Measurements from ENCODE around the gene TBX3. TPM values are rescaled to one million over a fixed set of nuclear protein-coding genes. Genes with fewer than 3 reads are reported as not detected.

The TBX3 gene
- total RNA-seq, 3 donors from 2014 or later = 0.18 to 0.30 (median 0.24) TPM

DNA sequence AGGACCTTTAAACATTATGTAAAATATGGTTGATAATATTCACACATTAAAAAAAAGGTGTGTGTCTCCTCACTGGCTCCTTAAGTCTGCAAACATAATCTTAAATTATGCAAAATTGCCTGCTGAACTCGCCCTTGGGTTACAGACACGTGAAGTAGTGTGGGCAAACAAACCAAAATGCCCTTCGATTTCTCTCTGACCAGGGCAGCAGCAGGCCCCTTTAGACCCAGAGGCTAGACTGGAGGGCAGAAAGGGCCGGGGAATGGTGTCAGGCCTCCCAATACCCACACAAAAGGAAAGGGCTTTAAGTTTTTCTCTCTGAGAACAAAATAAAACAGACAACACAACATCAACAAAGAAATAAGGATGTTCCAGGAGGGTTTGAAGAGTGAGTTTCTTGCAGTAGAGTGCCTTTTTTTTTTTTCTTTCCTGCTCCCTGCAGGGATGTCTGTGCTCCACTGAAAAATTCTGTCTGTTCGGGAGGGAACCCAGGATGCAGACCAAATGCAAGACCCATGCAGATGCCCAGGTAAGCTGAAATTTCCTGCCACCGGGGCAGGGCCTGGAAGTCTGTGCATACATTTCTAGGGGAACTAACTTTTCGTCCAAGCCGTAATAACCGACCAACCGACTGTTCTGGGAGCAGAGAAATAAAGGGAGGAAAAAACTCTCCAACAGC is 1.7 kb downstream of the TBX3 start:
- Mint-ChIP-seq H3K4me3 (peak overlapping the region; percentile 35), H3K4me1 (ENCODE audit: low read depth) (peaks cover 37% of the 10 kb centered on the region), H3K9me3 (no peaks in the 10 kb centered on the region), H3K36me3 (ENCODE audit: insufficient read depth) (no peaks in the 10 kb centered on the region), H3K27me3 (ENCODE audit: low read depth) (peaks cover 94% of the 10 kb centered on the region)
- ATAC-seq (no peak), DNase-seq (no peak)

DNA sequence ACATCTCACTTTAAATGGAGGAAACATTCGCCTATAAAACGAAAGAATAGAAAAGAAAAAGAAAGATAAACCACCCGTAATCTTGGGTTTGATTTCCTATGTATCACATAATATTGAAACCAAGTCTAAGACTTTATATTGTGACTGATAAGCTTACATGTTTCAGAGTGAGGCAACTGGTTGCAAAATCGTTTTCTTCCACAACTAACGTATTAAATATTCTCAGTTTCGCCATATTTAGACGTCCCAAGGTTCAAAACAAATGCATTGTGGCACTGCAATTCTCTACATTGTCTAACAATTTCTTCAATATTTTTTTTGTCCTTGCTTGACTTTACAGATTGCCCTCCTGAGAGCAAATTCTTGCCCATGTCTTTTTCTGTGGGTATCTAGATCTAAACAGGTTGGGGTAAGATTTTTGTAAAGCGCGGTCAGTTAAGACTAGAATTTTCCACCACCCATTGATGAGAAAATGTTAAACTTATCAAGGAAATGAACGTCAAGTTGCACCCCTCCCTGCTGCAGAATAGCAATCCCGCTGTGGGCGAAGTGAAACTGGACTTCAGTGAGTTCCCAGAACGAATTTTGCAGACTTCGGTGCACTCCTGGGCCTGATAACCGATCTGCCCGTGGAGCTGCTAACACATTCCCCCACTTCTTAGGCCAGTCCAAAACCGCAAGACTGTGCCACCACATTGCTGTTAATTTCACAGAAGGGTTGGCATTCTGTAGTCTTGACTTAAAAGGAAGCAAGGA is 2.7 kb downstream of the TBX3 start:
- Mint-ChIP-seq H3K9me3 (no peaks in the 10 kb centered on the region), H3K27me3 (ENCODE audit: low read depth) (peaks cover 91% of the 10 kb centered on the region), H3K4me3 (no peak overlapping the region), H3K4me1 (ENCODE audit: low read depth) (peaks cover 30% of the 10 kb centered on the region), H3K36me3 (ENCODE audit: insufficient read depth) (no peaks in the 10 kb centered on the region)
- ATAC-seq = no peak
- no peak for DNase-seq

DNA sequence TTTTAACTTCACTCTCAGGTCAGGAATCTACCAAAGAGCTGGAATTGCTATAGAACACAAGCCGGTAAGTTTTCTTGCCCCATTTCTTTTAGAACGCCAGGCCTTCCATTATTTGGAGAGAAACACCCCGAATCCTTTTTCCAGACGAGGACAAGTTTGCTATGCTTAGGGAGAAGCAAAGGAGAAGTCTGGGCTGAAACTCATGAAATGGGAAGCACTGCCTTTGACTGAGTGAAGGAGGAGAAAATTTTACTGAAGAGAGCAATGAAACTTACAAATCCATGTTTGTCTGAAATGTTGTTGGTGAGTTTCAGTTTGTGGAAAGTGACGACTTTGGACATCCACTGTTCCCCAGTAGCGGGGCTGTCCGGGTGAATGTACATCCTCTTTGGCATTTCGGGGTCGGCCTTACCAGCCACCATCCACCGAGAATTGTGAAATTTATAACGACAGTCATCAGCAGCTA is 3.3 kb downstream of the TBX3 start:
- Mint-ChIP-seq H3K4me1 (ENCODE audit: low read depth) (peaks cover 30% of the 10 kb centered on the region), H3K36me3 (ENCODE audit: insufficient read depth) (no peaks in the 10 kb centered on the region), H3K27me3 (ENCODE audit: low read depth) (peaks cover 89% of the 10 kb centered on the region), H3K9me3 (no peaks in the 10 kb centered on the region), H3K4me3 (no peak overlapping the region)
- ATAC-seq (no peak), DNase-seq (no peak)

DNA sequence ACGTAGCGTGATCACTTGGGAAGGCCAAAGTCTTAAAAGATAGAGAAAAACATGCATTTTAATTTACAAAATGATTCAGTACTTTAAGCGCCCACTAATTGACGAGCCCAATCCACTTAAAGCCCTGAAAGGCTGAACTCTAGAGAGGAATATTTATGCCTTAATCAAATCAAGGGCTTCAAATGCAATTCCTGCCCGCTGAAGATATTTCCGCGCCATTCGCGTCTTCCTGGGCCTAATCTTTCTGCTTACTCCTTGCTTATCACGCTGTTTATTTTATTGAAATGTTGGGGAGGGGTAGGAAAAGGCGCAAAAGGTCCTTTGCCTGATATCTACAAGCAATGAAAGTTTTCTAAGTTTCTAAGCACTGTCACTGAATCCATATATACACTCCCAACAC is 4.0 kb downstream of the TBX3 start:
- Mint-ChIP-seq H3K4me3 (no peak overlapping the region), H3K4me1 (ENCODE audit: low read depth) (peaks cover 24% of the 10 kb centered on the region), H3K27me3 (ENCODE audit: low read depth) (peaks cover 86% of the 10 kb centered on the region), H3K36me3 (ENCODE audit: insufficient read depth) (no peaks in the 10 kb centered on the region), H3K9me3 (no peaks in the 10 kb centered on the region)
- DNase-seq = no peak
- no peak for ATAC-seq

DNA sequence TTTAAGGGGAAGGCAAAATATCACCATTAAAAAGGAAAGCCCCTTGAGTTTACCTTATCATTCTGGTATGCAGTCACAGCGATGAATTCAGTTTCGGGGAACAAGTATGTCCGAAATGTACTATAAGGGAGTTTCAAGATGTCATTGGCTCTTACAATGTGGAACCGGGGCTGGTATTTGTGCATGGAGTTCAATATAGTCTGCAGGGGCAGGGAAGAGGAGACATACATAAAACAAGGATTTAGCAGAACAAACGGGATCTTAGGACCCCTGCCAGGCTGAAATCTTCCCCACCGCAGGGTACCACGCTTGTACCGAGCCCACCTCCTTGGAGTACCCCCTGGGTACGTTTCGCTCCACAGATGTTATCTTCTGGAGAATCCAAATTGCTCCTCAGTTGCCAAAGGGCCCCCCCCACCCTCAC is 4.5 kb downstream of the TBX3 start:
- H3K27me3 Mint-ChIP-seq (ENCODE audit: low read depth) = peaks cover 88% of the 10 kb centered on the region
- H3K4me1 Mint-ChIP-seq (ENCODE audit: low read depth) = peaks cover 22% of the 10 kb centered on the region
- H3K9me3 Mint-ChIP-seq = no peaks in the 10 kb centered on the region
- no peak overlapping the region for H3K4me3 Mint-ChIP-seq
- ATAC-seq (no peak), DNase-seq (no peak)
- H3K36me3 Mint-ChIP-seq (ENCODE audit: insufficient read depth) = no peaks in the 10 kb centered on the region

DNA sequence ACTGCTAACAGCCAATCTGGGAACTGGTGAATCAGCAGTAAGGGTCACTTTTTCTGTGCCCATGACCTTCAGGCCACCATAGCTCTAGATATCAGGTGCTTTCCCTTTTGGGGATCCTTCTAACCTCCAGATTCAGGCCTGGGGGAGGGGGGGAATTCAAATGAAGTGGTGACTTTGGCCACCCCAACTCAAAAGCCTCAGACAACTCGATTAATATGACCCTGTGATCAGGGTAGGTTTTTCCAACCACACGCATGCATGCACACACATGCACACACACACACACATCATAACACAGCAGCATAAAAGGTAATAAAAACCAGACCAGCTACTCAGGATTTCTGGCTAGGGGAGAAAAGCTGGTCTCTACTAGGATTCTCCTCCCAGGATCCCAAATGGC is 5.3 kb downstream of the TBX3 start:
- DNase-seq = no peak
- Mint-ChIP-seq H3K4me1 (ENCODE audit: low read depth) (peaks cover 15% of the 10 kb centered on the region), H3K36me3 (ENCODE audit: insufficient read depth) (no peaks in the 10 kb centered on the region)

DNA sequence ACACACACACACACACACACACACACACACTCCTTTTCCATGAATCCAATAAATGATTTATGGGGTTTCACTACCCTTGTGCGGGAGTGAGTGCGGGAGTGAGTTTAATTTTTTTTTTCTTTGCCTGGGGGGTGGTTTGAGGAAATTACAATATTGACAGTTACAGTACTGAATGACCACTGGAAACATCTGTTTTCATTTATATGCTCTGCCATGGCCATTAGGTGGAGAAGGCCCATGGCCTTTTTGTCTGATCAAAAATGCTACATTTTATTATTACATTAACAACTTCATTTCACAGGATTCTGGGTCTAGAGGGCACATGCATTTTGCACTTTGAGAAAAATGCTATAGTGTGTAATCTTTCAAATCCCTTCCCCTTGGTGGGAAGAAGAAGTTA is 5.9 kb downstream of the TBX3 start:
- no peaks in the 10 kb centered on the region for H3K36me3 Mint-ChIP-seq (ENCODE audit: insufficient read depth)
- DNase-seq (no peak), ATAC-seq (no peak)
- H3K4me3 Mint-ChIP-seq = no peak overlapping the region
- peaks cover 84% of the 10 kb centered on the region for H3K27me3 Mint-ChIP-seq (ENCODE audit: low read depth)
- no peaks in the 10 kb centered on the region for H3K9me3 Mint-ChIP-seq
- peaks cover 8% of the 10 kb centered on the region for H3K4me1 Mint-ChIP-seq (ENCODE audit: low read depth)

More for the DNA sequence above, 5.3 kb downstream of the TBX3 start:
- Mint-ChIP-seq H3K9me3 (no peaks in the 10 kb centered on the region), H3K27me3 (ENCODE audit: low read depth) (peaks cover 84% of the 10 kb centered on the region), H3K4me3 (no peak overlapping the region)
- no peak for ATAC-seq

DNA sequence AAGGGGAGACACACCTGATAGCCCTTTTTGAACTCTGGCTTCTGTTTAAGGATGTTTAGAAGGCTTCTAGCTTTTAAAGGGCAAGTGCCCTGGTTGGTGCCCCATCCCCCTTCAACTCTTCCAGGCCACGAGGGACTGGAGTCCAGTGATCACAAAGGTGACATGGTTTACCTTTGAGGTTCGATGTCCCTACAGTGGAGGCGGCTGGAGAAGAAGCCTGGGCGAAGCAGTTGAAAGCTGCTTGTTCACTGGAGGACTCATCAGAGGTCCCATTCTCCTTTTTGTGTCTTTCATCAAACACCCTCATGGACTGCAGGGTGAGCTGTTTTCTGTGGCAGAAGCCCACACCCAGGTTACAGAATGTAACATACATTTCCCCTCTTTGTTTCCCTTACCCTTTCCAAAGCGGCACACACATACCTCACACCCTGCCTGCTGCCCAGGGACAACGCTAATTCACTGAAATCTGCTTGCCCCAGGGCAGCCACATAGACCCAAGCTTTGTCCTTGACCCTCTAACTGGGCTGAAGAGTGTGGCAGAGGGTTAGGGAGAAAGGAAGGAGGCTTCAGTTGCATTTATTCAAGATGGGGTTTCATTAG is 7.7 kb downstream of the TBX3 start:
- Mint-ChIP-seq H3K36me3 (ENCODE audit: insufficient read depth) (no peaks in the 10 kb centered on the region), H3K4me1 (ENCODE audit: low read depth) (no peaks in the 10 kb centered on the region)

DNA sequence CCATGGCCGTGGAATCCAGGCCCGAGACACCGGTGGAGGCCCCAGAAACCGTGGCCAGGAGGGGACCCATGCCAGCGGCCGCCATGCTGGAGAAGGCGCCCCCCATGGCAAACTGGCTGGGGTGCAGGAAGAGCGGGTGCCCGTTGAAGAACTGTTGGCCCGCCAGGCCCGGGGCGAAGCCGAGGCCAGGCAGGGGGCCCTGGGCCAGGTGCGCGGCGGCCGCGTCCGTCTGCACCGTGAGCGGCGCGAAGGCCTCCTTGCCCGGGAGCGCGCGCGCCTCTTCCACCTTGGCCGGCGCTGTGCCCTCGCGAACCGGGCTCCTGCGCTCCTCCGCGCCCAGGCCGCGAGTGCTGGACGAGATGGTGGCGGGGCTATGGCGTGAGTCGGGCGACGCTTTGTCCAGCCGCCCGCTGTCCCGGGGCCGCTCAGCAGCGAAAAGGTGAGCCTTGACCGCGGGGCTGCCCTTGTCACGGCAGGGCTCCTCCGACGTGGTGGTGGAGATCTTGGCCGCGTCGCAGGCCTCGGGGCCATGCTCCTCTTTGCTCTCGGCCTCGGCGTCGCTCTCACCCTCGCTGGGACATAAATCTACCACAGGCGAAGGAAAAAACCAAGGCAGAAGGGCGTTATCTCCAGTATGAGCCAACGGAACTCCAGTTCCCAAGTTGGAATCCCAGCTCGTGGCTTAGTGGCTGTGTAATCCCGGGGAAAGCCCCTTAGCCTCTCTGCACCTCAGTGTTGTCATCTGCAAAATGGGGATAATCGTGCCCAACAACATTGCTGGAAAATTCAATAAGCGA is 9.5 kb downstream of the TBX3 start:
- no peak overlapping the region for H3K4me3 Mint-ChIP-seq
- DNase-seq (no peak), ATAC-seq (no peak)
- no peaks in the 10 kb centered on the region for H3K9me3 Mint-ChIP-seq
- no peaks in the 10 kb centered on the region for H3K4me1 Mint-ChIP-seq (ENCODE audit: low read depth)
- H3K36me3 Mint-ChIP-seq (ENCODE audit: insufficient read depth) = no peaks in the 10 kb centered on the region
- peaks cover 80% of the 10 kb centered on the region for H3K27me3 Mint-ChIP-seq (ENCODE audit: low read depth)

More for the DNA sequence above, 7.7 kb downstream of the TBX3 start:
- no peaks in the 10 kb centered on the region for H3K9me3 Mint-ChIP-seq
- ATAC-seq (no peak), DNase-seq (no peak)
- H3K4me3 Mint-ChIP-seq = no peak overlapping the region
- H3K27me3 Mint-ChIP-seq (ENCODE audit: low read depth) = peaks cover 83% of the 10 kb centered on the region

DNA sequence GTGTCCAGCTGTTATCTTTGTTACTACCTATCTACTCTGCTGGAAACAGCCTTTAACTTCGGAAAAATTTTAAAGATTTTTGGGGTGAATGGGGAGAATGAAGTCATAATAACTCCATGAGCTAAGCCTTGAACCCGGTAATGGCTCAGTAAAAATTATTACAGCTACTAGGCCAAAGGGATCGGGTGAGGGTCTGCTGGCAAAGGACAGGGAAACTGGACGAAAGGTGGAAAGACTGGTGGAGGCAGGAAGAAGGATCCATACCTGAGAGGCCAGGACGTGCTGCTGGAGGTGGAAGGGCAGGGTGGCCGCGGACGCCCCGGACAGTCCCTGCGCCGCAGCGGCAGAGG is 10.1 kb downstream of the TBX3 start:
- no peak for ATAC-seq
- H3K36me3 Mint-ChIP-seq (ENCODE audit: insufficient read depth) = no peaks in the 10 kb centered on the region
- H3K27me3 Mint-ChIP-seq (ENCODE audit: low read depth) = peaks cover 78% of the 10 kb centered on the region
- no peaks in the 10 kb centered on the region for H3K9me3 Mint-ChIP-seq
- DNase-seq = no peak
- H3K4me3 Mint-ChIP-seq = no peak overlapping the region
- no peaks in the 10 kb centered on the region for H3K4me1 Mint-ChIP-seq (ENCODE audit: low read depth)

DNA sequence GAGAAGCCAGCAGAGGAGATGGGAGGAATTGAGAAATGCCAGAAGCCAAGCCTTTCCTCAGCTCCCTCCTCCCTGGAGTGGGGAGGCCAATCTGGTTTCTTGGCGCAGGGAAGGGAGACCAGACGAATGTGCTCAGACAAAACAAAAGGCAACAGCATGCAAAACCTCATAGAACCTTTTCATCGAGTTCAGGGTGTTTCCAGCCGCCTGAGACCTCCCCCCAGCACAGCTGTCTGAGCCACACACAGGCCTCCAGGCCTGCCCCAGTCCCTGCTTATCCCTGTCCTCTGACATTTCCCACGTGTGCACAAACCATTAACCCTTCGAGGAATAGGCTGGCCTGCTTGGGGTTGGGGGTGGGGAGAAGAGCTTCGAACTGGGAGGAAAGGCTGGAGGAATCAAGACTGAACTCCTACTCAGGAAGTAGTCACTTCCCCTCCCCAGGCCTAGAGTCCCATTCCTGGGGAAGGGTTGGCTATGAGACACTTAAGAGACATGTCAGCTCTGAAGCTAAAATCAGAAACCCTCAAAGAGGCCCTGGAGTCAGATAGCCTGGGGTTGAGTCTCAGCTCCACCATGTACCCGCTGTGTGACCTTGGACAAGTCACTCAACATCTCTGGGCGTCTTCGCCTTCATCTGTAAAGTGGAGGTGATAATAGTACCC is 10.7 kb downstream of the TBX3 start:
- H3K4me3 Mint-ChIP-seq = no peak overlapping the region
- no peak for DNase-seq
- H3K9me3 Mint-ChIP-seq = no peaks in the 10 kb centered on the region
- ATAC-seq = no peak
- no peaks in the 10 kb centered on the region for H3K4me1 Mint-ChIP-seq (ENCODE audit: low read depth)
- H3K27me3 Mint-ChIP-seq (ENCODE audit: low read depth) = peaks cover 74% of the 10 kb centered on the region
- H3K36me3 Mint-ChIP-seq (ENCODE audit: insufficient read depth) = no peaks in the 10 kb centered on the region

DNA sequence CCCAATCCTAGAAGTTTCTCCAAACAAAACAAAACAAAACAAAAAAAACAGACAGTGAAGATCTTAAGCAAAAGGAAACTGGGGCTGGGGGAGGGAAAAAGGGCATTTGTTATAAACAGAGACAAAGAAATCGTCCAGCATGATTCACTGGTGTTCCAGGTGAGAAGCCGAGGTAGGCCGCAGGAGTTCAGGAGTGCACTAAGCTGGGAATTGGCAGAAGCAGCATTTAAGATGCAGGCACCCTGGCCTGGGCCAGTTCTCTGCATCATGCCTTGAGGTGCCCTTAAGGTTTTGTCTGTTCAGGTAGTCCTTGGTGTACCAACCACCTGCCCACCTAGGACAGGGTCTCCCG is 11.2 kb downstream of the TBX3 start:
- Mint-ChIP-seq H3K36me3 (ENCODE audit: insufficient read depth) (no peaks in the 10 kb centered on the region), H3K4me1 (ENCODE audit: low read depth) (no peaks in the 10 kb centered on the region), H3K9me3 (no peaks in the 10 kb centered on the region), H3K27me3 (ENCODE audit: low read depth) (peaks cover 75% of the 10 kb centered on the region), H3K4me3 (no peak overlapping the region)
- ATAC-seq (no peak), DNase-seq (no peak)

DNA sequence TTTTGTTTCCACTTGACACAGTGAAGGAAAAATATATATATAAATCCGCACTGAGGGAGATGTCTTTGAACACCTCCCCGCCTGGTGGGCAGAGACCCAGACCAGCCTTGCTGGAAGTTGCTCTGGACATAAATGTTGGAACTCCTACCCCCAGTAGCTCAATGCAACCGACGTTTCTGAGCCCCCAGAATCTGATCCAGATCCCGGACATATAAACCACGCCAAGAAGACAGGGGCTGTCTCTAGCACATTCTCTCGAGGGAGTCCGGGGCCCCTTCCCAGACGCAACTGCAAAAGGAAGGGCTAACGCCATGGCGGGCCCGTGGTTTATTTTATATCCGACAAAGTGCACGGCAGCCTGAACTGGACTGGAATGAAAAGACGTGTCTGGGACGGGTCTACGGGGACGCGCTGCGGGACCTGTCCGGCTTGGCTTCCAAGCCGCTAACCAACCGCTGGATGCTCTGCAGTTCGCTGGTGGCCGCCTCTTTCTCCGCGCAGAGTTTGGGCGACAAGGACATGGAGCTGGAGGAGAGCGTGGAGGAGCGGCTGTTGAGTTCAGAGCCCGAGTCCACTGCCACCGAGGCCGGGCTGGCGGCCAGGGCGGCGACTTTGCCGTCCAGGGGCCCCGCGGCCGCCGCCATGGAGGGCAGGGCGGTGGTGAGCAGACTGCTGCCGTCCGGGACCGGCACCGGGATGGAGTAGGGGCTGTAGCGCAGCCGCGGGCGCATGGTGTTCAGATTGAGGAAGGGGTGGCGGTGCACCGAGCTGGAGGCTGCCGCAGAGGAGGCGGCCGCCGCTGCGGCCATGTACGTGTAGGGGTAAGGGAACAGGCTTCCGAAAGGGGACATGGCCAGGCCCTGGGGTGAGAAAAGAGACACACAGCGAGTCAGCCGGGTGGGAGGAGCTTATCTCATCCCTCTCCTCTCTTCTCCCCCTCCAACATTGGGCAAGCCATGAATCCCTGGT is 12.2 kb downstream of the TBX3 start:
- no peak for DNase-seq
- no peak for ATAC-seq
- no peaks in the 10 kb centered on the region for H3K4me1 Mint-ChIP-seq (ENCODE audit: low read depth)
- H3K27me3 Mint-ChIP-seq (ENCODE audit: low read depth) = peaks cover 77% of the 10 kb centered on the region
- H3K36me3 Mint-ChIP-seq (ENCODE audit: insufficient read depth) = no peaks in the 10 kb centered on the region
- no peaks in the 10 kb centered on the region for H3K9me3 Mint-ChIP-seq
- H3K4me3 Mint-ChIP-seq = no peak overlapping the region

Measured in activated T-cell treated with anti-CD3 and anti-CD28 coated beads, Interleukin-2, amount 50 U/mL, for 4 hours (primary cell).